ENCODE results near the gene LSM4.

DNA sequence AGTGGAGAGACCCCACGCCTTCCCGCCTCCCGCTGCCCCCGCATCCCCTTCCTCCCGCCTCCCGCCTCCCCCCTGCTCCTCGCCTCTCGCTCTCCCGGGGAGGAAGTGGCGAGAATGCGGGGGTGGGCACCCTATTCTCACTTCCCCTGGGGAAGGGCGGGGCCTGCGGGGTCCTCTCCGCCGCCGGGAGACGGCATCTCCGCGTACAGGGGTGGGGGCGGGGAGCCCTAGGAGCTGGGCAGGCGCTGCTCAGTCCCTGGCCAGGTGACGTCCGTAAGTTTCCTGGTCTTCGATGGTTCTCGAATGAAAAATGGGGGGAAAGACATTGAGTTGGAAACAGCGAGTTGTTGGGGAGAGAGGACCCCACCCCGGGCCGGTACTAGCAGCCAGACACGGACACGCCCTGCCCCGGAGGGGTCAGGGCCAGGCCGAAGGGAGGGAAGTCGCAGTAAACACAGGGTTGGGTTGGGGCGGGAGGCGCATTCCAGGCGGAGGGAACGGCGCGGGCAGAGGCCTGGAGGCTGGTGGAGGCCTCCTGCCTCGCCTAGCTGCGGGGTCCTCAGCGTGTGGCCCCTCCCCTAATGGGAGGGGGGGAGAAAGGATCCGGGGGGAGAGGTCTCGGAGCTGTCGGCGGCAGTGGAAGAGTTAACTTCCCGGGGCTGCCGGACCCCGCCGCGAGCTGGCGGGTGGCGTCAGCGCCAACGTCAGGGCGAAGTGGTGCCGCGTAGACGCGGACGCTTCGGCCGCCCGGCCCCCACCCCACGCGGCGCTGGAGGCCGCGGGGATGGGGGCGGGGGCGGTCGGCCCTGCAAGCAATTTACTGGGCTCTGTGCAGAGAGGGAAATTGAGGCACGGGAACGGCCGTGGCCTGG lies 31.1 kb downstream of the LSM4 start:
- TF ChIP-seq, protein P1, sequence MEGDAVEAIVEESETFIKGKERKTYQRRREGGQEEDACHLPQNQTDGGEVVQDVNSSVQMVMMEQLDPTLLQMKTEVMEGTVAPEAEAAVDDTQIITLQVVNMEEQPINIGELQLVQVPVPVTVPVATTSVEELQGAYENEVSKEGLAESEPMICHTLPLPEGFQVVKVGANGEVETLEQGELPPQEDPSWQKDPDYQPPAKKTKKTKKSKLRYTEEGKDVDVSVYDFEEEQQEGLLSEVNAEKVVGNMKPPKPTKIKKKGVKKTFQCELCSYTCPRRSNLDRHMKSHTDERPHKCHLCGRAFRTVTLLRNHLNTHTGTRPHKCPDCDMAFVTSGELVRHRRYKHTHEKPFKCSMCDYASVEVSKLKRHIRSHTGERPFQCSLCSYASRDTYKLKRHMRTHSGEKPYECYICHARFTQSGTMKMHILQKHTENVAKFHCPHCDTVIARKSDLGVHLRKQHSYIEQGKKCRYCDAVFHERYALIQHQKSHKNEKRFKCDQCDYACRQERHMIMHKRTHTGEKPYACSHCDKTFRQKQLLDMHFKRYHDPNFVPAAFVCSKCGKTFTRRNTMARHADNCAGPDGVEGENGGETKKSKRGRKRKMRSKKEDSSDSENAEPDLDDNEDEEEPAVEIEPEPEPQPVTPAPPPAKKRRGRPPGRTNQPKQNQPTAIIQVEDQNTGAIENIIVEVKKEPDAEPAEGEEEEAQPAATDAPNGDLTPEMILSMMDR (IDR thresholded peaks at IDR 0.05): no peak
- no peak for TF ChIP-seq EZH2 (IDR thresholded peaks at IDR 0.05)

Measured in neural progenitor cell (in vitro differentiated cells).